IMR-90 (cell line): Measurements from ENCODE around the gene REXO1. TPM values are rescaled to one million over a fixed set of nuclear protein-coding genes. Genes with fewer than 3 reads are reported as not detected.
A peak's percentile ranks its signal among the peaks of the same experiment; 100 is the strongest.

Source experiments
- ATAC-seq: fragments of 200-7000 bp; cut with Tn5 transposase; 2 replicates; pipeline ENCODE4 v1.9.1; 2020; ENCODE audit warnings: low read depth, mild to moderate bottlenecking, moderate library complexity
- BruUV-seq: library from RNA; stranded (reverse); fragments of 400-500 nt; replicated peaks from 2 replicates; lab custom pipeline; 2021; lab: Mats Ljungman, UMichigan
- CTCF ChIA-PET: fragments of 300-600 bp; formaldehyde crosslinking; extraction: SDS; loops from one replicate; lab custom pipeline; 2021; ENCODE audit warnings: antibody characterized with exemption; lab: Yijun Ruan, JAX
- POLR2A ChIA-PET: fragments of 300-600 bp; sonication (Branson Sonifier 250); formaldehyde crosslinking; loops from one replicate; lab custom pipeline; 2022; ENCODE audit warnings: antibody characterized with exemption; ENCODE audit not compliant: unreplicated experiment; lab: Charles Lee
- DNase-seq: peaks from one replicate; pipeline ENCODE4 v3.0.0; 2013
- H2AFZ ChIP-seq: replicated peaks from 2 replicates; pipeline ENCODE3; 2013; ENCODE audit warnings: low read length, mild to moderate bottlenecking; ENCODE audit not compliant: poor library complexity
- H2AK5ac ChIP-seq: 2 replicates; pipeline ENCODE4 v1.6.1; 2013; ENCODE audit warnings: low read depth, low read length, inconsistent platforms
- H2AK9ac ChIP-seq: replicated peaks from 2 replicates; pipeline ENCODE3; 2013; ENCODE audit warnings: mild to moderate bottlenecking, low read depth, low read length, moderate library complexity; ENCODE audit not compliant: poor library complexity
- H2BK120ac ChIP-seq: 2 replicates; pipeline ENCODE4 v1.6.1; 2013; ENCODE audit warnings: low read depth, low read length, inconsistent platforms
- H2BK15ac ChIP-seq: 3 replicates; pipeline ENCODE4 v1.6.1; 2013; ENCODE audit warnings: low read depth, low read length, inconsistent platforms
- H2BK20ac ChIP-seq: 2 replicates; pipeline ENCODE4 v1.6.1; 2013; ENCODE audit warnings: low read depth, mild to moderate bottlenecking, inconsistent platforms, low read length, moderate library complexity
- H2BK5ac ChIP-seq: 2 replicates; pipeline ENCODE4 v1.6.1; 2013; ENCODE audit warnings: mild to moderate bottlenecking, low read depth, low read length, inconsistent platforms; ENCODE audit not compliant: poor library complexity, severe bottlenecking
- H3K14ac ChIP-seq: replicated peaks from 2 replicates; pipeline ENCODE4 v1.6.1; 2013; ENCODE audit warnings: low read depth, low read length, inconsistent platforms
- H3K18ac ChIP-seq: 2 replicates; pipeline ENCODE4 v1.6.1; 2013; ENCODE audit warnings: low read depth, low read length, control low read depth
- H3K23ac ChIP-seq: 2 replicates; pipeline ENCODE4 v1.6.1; 2013; ENCODE audit warnings: low read depth, low read length, inconsistent platforms
- H3K27ac ChIP-seq: 2 replicates; pipeline ENCODE4 v1.5.1; 2013; ENCODE audit warnings: mild to moderate bottlenecking, control low read depth, low read length; ENCODE audit not compliant: insufficient read depth
- H3K27me3 ChIP-seq: 2 replicates; pipeline ENCODE4 v1.6.1; 2013; ENCODE audit warnings: low read length; ENCODE audit not compliant: control insufficient read depth, insufficient read depth
- H3K36me3 ChIP-seq: 2 replicates; pipeline ENCODE4 v1.6.1; 2013; ENCODE audit warnings: low read length, mixed read lengths; ENCODE audit not compliant: control insufficient read depth, insufficient read depth
- H3K4ac ChIP-seq: 2 replicates; pipeline ENCODE4 v1.6.1; 2013; ENCODE audit warnings: low read depth, low read length, inconsistent platforms
- H3K4me1 ChIP-seq: 2 replicates; pipeline ENCODE4 v1.6.1; 2013; ENCODE audit warnings: low read length, mixed read lengths; ENCODE audit not compliant: control insufficient read depth, insufficient read depth
- H3K4me2 ChIP-seq: 2 replicates; pipeline ENCODE4 v1.6.1; 2013; ENCODE audit warnings: low read depth, mild to moderate bottlenecking, control low read depth, low read length, moderate library complexity
- H3K4me3 ChIP-seq: 2 replicates; pipeline ENCODE4 v1.5.1; 2013; ENCODE audit warnings: low read depth, mild to moderate bottlenecking, control low read depth, low read length, moderate library complexity; ENCODE audit not compliant: insufficient read depth
- H3K56ac ChIP-seq: 2 replicates; pipeline ENCODE4 v1.6.1; 2013; ENCODE audit warnings: low read length, inconsistent platforms; ENCODE audit not compliant: insufficient read depth; ENCODE audit errors: extremely low read depth
- H3K79me1 ChIP-seq, 2 experiments: 2 replicates each; pipeline ENCODE4 v1.6.1; 2013; ENCODE audit warnings: low read length in 2 of 2, inconsistent platforms in 1 of 2, low read depth in 1 of 2
- H3K9ac ChIP-seq: 2 replicates; pipeline ENCODE4 v1.6.1; 2013; ENCODE audit warnings: low read depth, low read length, control low read depth
- H3K9me1 ChIP-seq: 2 replicates; pipeline ENCODE4 v1.6.1; 2013; ENCODE audit warnings: low read length, inconsistent platforms; ENCODE audit not compliant: insufficient read depth
- H3K9me3 ChIP-seq: 2 replicates; pipeline ENCODE4 v1.6.1; 2013; ENCODE audit warnings: low read length; ENCODE audit not compliant: control insufficient read depth, insufficient read depth
- H4K20me1 ChIP-seq: 2 replicates; pipeline ENCODE4 v1.6.1; 2013; ENCODE audit warnings: low read length, inconsistent platforms; ENCODE audit not compliant: insufficient read depth
- H4K5ac ChIP-seq: 2 replicates; pipeline ENCODE4 v1.6.1; 2013; ENCODE audit warnings: mild to moderate bottlenecking, low read depth, low read length, control low read depth
- H4K8ac ChIP-seq, 2 experiments: 2 replicates each; pipeline ENCODE4 v1.6.1; 2013; ENCODE audit warnings: low read depth in 2 of 2, low read length in 2 of 2, control low read depth in 1 of 2, inconsistent platforms in 1 of 2
- H4K91ac ChIP-seq: 2 replicates; pipeline ENCODE4 v1.6.1; 2013; ENCODE audit warnings: low read depth, low read length, inconsistent platforms; ENCODE audit not compliant: insufficient read depth
- BHLHE40 ChIP-seq: fragments of 150-350 bp; IDR thresholded peaks from 2 replicates; pipeline ENCODE4 v1.6.1; 2016; ENCODE audit warnings: mild to moderate bottlenecking, low read depth, low read length
- CEBPB ChIP-seq: IDR thresholded peaks from 2 replicates; pipeline ENCODE4 v1.6.1; 2012; ENCODE audit warnings: low read depth, low read length, improper control_type of control experiment
- CTCF ChIP-seq: conservative IDR thresholded peaks from 2 replicates; pipeline ENCODE4 v1.5.1; 2012; ENCODE audit warnings: mild to moderate bottlenecking, low read depth, low read length, improper control_type of control experiment
- ELK1 ChIP-seq: fragments of 150-350 bp; IDR thresholded peaks from 2 replicates; pipeline ENCODE4 v1.6.1; 2016; ENCODE audit warnings: low read depth, mild to moderate bottlenecking, low read length, moderate library complexity, borderline replicate concordance
- FOS ChIP-seq: fragments of 150-350 bp; IDR thresholded peaks from 2 replicates; pipeline ENCODE4 v1.6.1; 2016; ENCODE audit warnings: low read depth, low read length
- MXI1 ChIP-seq: IDR thresholded peaks from 2 replicates; pipeline ENCODE4 v1.6.1; 2012; ENCODE audit warnings: low read depth, mild to moderate bottlenecking, low read length, moderate library complexity, borderline replicate concordance
- NFE2L2 ChIP-seq: fragments of 150-350 bp; IDR thresholded peaks from 2 replicates; pipeline ENCODE4 v1.6.1; 2016; ENCODE audit warnings: low read depth, mild to moderate bottlenecking, low read length
- POLR2A ChIP-seq: IDR thresholded peaks from 2 replicates; pipeline ENCODE4 v1.6.1; 2012; ENCODE audit warnings: mild to moderate bottlenecking, low read depth, low read length
- RAD21 ChIP-seq: IDR thresholded peaks from 2 replicates; pipeline ENCODE4 v1.6.1; 2012; ENCODE audit warnings: low read length, improper control_type of control experiment
- SMC3 ChIP-seq: fragments of 150-350 bp; IDR thresholded peaks from 2 replicates; pipeline ENCODE4 v1.6.1; 2016; ENCODE audit warnings: low read depth, mild to moderate bottlenecking, antibody characterized with exemption, low read length, moderate library complexity
- WGBS, 2 experiments: methylation state at CpG; one replicate each; pipeline versions ENCODE4 v1.1.5 to v1.1.7; 2013; ENCODE audit warnings: missing lambda C conversion rate in 2 of 2; ENCODE audit not compliant: insufficient read length in 1 of 2; ENCODE audit errors: extremely low coverage in 2 of 2; 5-methylcytosine and 5-hydroxymethylcytosine counted together
- dilution Hi-C: fragments of 300-500 bp; cut with HindIII; formaldehyde crosslinking; loops from one replicate; pipeline ENCODE4 v1.14.3; 2018; ENCODE audit warnings: low sequenced_read_pairs; ENCODE audit not compliant: unreplicated experiment
- in situ Hi-C: fragments of 300-500 bp; cut with MboI; formaldehyde crosslinking; loops from 3 replicates; pipeline ENCODE4 v1.14.3; 2019; ENCODE audit warnings: low sequenced_read_pairs, inconsistent platforms, mixed read lengths
- intact Hi-C: fragments of 100-400 bp; cut with micrococcal nuclease; formaldehyde crosslinking; loops from 2 replicates; pipeline ENCODE4 v1.10.0; 2022
- polyA plus RNA-seq, 3 experiments: library from polyadenylated mRNA; depleted of rRNA; stranded (reverse); fragments of >200 nt; gene quantifications; 2 replicates each; pipeline ENCODE4 v1.2.3, GENCODE V29; 2012; ENCODE audit warnings: low replicate concordance in 1 of 3
- total RNA-seq: library from RNA; depleted of rRNA; stranded (reverse); fragments of >200 nt; gene quantifications from 2 replicates; pipeline ENCODE4 v1.2.3, GENCODE V29; 2012

The REXO1 gene
- total and polyA plus RNA-seq, 2 of the 4 experiments (the other 2 are of a cell fraction): 1.4 to 63.7 TPM

GRCh38 chr19:1856698-1857603 is 8.7 kb upstream of the REXO1 start (continued):
- no peak for TF ChIP-seq CTCF

- Histone ChIP-seq H3K9me3 (no peaks in the 10 kb centered on the region), H3K23ac (peak overlapping the region; percentile 54), H3K9me1 (peaks cover 7% of the 10 kb centered on the region; the same call in 1 of the 2 replicates), H3K14ac (peak overlapping the region; percentile 97), H3K18ac (peak overlapping the region; percentile 9; the same call in 1 of the 2 replicates), H2BK120ac (peak overlapping the region; percentile 80), H3K56ac (no peak overlapping the region), H2AFZ (peak overlapping the region; percentile 82), H2BK15ac (peak overlapping the region; percentile 51; the same call in 1 of the 3 replicates), H4K91ac (peak overlapping the region; percentile 97), H3K36me3 (no peaks in the 10 kb centered on the region), H2BK20ac (no peak overlapping the region), H4K5ac (peak overlapping the region; percentile 84), H3K4ac (peak overlapping the region; percentile 98), H2BK5ac (peak overlapping the region; percentile 94), H3K4me2 (peak overlapping the region; percentile 90), H2AK5ac (peak overlapping the region; percentile 100), H3K79me1 (peaks cover 8 to 89% of the 10 kb centered on the region in 2 experiments; a peak in 3 of 4 replicates), H3K27ac (peak overlapping the region; percentile 98), H3K9ac (peak overlapping the region; percentile 88), H2AK9ac (peak overlapping the region; percentile 100), H3K4me1 (peaks cover 56% of the 10 kb centered on the region), H4K8ac (peak overlapping the region; percentile 88 to 93), H4K20me1 (peaks cover 78% of the 10 kb centered on the region), H3K27me3 (no peaks in the 10 kb centered on the region), H3K4me3 (peak overlapping the region; percentile 6; the same call in 1 of the 2 replicates)
- in situ Hi-C loops: no loop called here
- BruUV-seq: no TSS peak
- dilution Hi-C loops: no loop called here
- ChIA-PET POLR2A (no interaction called here), CTCF (interaction anchor here (0.6 kb wide), 1 partner anchor 27 kb away, joined by 3 read pairs; no protein-coding TSS in a partner anchor)
- DNase-seq (no peak), ATAC-seq (no peak)
- no CpG with 5 or more reads among the region's 6 CpGs for WGBS, 2 experiments
- intact Hi-C loops: no loop called here
- TF ChIP-seq CTCF (no peak), RAD21 (no peak), MXI1 (no peak), CEBPB (no peak), BHLHE40 (no peak), POLR2A (no peak), NFE2L2 (no peak), ELK1 (no peak), SMC3 (no peak), FOS (no peak)
Measured at GRCh38 chr19:1856345-1856697, 8.0 kb upstream of the REXO1 start.
